Right lobe of liver (tissue), 4 donors: ENCODE measurements around the gene PSMB7.

Experiments
- POLR2A ChIP-seq: fragments of 450-650 bp; IDR thresholded peaks from one replicate; pipeline ENCODE4 v1.6.1; 2017; ENCODE audit warnings: antibody characterized with exemption, mild to moderate bottlenecking
- TF ChIP-seq, protein P1 (sequence below), 4 donors: fragments of 200-600 bp in 3 of 4; fragments of 450-650 bp in 1 of 4; IDR thresholded peaks; one replicate each; pipeline versions ENCODE4 v1.5.1 to v1.8.0; 2016 to 2022; ENCODE audit warnings: antibody characterized with exemption in 4 of 4, mild to moderate bottlenecking in 2 of 4
- donor health status: DM: no; HTN: no; CAD: no.
- donor health status: DM: no; HTN: no; CAD: no.
- donor health status: DM: no; HTN: yes; CAD: no.

DNA sequence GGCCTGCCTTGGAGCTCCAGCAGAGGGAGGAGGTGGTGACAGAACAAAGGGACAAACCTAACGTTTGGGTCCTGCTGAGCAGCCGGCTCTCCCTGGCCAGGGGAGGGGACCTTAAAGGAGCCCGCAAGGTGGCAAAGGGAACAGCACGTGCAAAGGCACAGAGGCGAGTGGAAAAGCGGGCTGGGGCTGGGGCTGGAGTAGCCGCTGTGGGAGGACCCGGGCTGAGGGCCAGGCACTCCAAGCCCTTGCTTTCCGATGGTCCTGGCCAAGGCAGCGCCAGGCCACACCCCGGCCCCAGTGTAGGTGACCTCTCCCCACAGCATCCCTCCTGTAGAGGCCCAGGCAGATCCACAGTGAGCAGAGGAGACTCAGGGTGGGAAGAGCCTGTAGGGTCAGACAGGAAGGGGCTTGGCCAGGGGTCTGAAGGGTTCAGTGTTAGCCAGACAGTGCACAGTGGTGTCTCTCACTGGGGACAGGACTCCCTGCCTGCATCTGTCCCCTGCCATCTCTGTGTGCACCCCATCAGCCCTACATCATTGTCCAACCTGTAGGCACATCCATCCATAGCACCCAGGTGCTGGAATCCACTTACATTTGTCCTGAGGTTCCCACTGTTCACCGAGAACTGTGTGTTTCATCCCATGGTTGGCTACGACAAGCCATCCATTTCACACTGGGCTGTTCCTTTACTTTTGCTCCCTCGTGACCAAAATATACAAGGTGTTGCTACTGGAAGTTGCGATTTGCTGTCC, 80.5 kb downstream of the PSMB7 start:
- TF ChIP-seq, protein P1, sequence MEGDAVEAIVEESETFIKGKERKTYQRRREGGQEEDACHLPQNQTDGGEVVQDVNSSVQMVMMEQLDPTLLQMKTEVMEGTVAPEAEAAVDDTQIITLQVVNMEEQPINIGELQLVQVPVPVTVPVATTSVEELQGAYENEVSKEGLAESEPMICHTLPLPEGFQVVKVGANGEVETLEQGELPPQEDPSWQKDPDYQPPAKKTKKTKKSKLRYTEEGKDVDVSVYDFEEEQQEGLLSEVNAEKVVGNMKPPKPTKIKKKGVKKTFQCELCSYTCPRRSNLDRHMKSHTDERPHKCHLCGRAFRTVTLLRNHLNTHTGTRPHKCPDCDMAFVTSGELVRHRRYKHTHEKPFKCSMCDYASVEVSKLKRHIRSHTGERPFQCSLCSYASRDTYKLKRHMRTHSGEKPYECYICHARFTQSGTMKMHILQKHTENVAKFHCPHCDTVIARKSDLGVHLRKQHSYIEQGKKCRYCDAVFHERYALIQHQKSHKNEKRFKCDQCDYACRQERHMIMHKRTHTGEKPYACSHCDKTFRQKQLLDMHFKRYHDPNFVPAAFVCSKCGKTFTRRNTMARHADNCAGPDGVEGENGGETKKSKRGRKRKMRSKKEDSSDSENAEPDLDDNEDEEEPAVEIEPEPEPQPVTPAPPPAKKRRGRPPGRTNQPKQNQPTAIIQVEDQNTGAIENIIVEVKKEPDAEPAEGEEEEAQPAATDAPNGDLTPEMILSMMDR (IDR thresholded peaks at IDR 0.05): no peak
- no peak for TF ChIP-seq POLR2A
